SK-N-SH treated with all-trans-retinoic acid at 6 μM for 48 hours (cell line): ENCODE results near the gene SPEM1.

Source experiments
- ATAC-seq: fragments of 200-7000 bp; cut with Tn5 transposase; 3 replicates; pipeline ENCODE4 v1.9.1; 2020; ENCODE audit warnings: mild to moderate bottlenecking, moderate library complexity
- ARNTL ChIP-seq: fragments of 450-650 bp; formaldehyde crosslinking; IDR thresholded peaks from 2 replicates; pipeline ENCODE4 v1.5.0; 2020; ENCODE audit warnings: low read depth, mild to moderate bottlenecking, moderate library complexity, borderline replicate concordance
- BACH2 ChIP-seq: fragments of 250-450 bp; sonication (Bioruptor Pico); IDR thresholded peaks from 2 replicates; pipeline ENCODE4 v1.9.0; 2021; ENCODE audit warnings: mild to moderate bottlenecking, borderline replicate concordance
- CSDC2 ChIP-seq: fragments of 250-450 bp; sonication (Bioruptor Pico); IDR thresholded peaks from 2 replicates; pipeline ENCODE4 v1.5.0; 2020; ENCODE audit warnings: mild to moderate bottlenecking, moderate library complexity
- ESRRG ChIP-seq: fragments of 250-450 bp; sonication (Bioruptor Pico); IDR thresholded peaks from 2 replicates; pipeline ENCODE4 v1.6.1; 2021; ENCODE audit warnings: mild to moderate bottlenecking
- ISL1 ChIP-seq: fragments of 250-450 bp; sonication (Bioruptor Pico); IDR thresholded peaks from 2 replicates; pipeline ENCODE4 v2.1.2; 2022; ENCODE audit warnings: mild to moderate bottlenecking, moderate library complexity
- OSR1 ChIP-seq: fragments of 250-450 bp; sonication (Bioruptor Pico); IDR thresholded peaks from 2 replicates; pipeline ENCODE4 v1.8.0; 2022; ENCODE audit warnings: moderate library complexity, mild to moderate bottlenecking, inconsistent platforms
- PATZ1 ChIP-seq: fragments of 250-450 bp; sonication (Bioruptor Pico); IDR thresholded peaks from 2 replicates; pipeline ENCODE4 v1.8.0; 2020; ENCODE audit warnings: mild to moderate bottlenecking, moderate library complexity, borderline replicate concordance
- PPARA ChIP-seq: fragments of 250-450 bp; sonication (Bioruptor Pico); IDR thresholded peaks from 2 replicates; pipeline ENCODE4 v1.5.0; 2020; ENCODE audit warnings: mild to moderate bottlenecking, borderline replicate concordance
- RARB ChIP-seq: fragments of 250-450 bp; sonication (Bioruptor Pico); IDR thresholded peaks from 2 replicates; pipeline ENCODE4 v1.8.0; 2021; ENCODE audit warnings: mild to moderate bottlenecking, moderate library complexity
- SNAI2 ChIP-seq: fragments of 250-450 bp; sonication (Bioruptor Pico); IDR thresholded peaks from 2 replicates; pipeline ENCODE4 v1.5.0; 2020; ENCODE audit warnings: mild to moderate bottlenecking, moderate library complexity
- TOX ChIP-seq: fragments of 250-450 bp; sonication (Bioruptor Pico); IDR thresholded peaks from 2 replicates; pipeline ENCODE4 v1.8.0; 2021; ENCODE audit warnings: mild to moderate bottlenecking, moderate library complexity, borderline replicate concordance
- TSHZ2 ChIP-seq: fragments of 250-450 bp; sonication (Bioruptor Pico); IDR thresholded peaks from 2 replicates; pipeline ENCODE4 v1.5.0; 2020; ENCODE audit warnings: mild to moderate bottlenecking, moderate library complexity
- ZC3H10 ChIP-seq: fragments of 250-450 bp; sonication (Bioruptor Pico); IDR thresholded peaks from 2 replicates; pipeline ENCODE4 v1.5.1; 2021; ENCODE audit warnings: mild to moderate bottlenecking, moderate library complexity
- ZFP3 ChIP-seq: fragments of 250-450 bp; sonication (Bioruptor Pico); IDR thresholded peaks from 2 replicates; pipeline ENCODE4 v1.5.0; 2020; ENCODE audit warnings: mild to moderate bottlenecking, moderate library complexity
- ZFP30 ChIP-seq: fragments of 450-650 bp; formaldehyde crosslinking; IDR thresholded peaks from 2 replicates; pipeline ENCODE4 v1.5.0; 2022; ENCODE audit warnings: mild to moderate bottlenecking, moderate library complexity
- ZNF565 ChIP-seq: fragments of 450-650 bp; formaldehyde crosslinking; conservative IDR thresholded peaks from 2 replicates; pipeline ENCODE4 v1.5.0; 2020; ENCODE audit warnings: low read depth, mild to moderate bottlenecking, moderate library complexity
- ZNF70 ChIP-seq: fragments of 450-650 bp; formaldehyde crosslinking; IDR thresholded peaks from 2 replicates; pipeline ENCODE4 v1.5.0; 2020; ENCODE audit warnings: mild to moderate bottlenecking, moderate library complexity
- ZNF8 ChIP-seq: fragments of 450-650 bp; formaldehyde crosslinking; IDR thresholded peaks from 2 replicates; pipeline ENCODE4 v1.5.0; 2020; ENCODE audit warnings: mild to moderate bottlenecking, moderate library complexity
- TF ChIP-seq, protein P1 (sequence below): fragments of 250-450 bp; sonication (Bioruptor Pico); IDR thresholded peaks from 2 replicates; pipeline ENCODE4 v1.5.1; 2021; ENCODE audit warnings: mild to moderate bottlenecking, moderate library complexity
- TF ChIP-seq, protein P2 (sequence below): fragments of 250-450 bp; sonication (Bioruptor Pico); IDR thresholded peaks from 2 replicates; pipeline ENCODE4 v1.5.1; 2020; ENCODE audit warnings: low read depth, mild to moderate bottlenecking, moderate library complexity
- TF ChIP-seq, protein P3 (sequence below): fragments of 250-450 bp; sonication (Bioruptor Pico); IDR thresholded peaks from 2 replicates; pipeline ENCODE4 v1.8.0; 2021; ENCODE audit warnings: low read depth, mild to moderate bottlenecking, moderate library complexity, borderline replicate concordance

The SPEM1 gene

GRCh38 chr17:7431231-7431630 is 11.1 kb downstream of the SPEM1 start:
- ATAC-seq: no peak
- TF ChIP-seq, protein P1, sequence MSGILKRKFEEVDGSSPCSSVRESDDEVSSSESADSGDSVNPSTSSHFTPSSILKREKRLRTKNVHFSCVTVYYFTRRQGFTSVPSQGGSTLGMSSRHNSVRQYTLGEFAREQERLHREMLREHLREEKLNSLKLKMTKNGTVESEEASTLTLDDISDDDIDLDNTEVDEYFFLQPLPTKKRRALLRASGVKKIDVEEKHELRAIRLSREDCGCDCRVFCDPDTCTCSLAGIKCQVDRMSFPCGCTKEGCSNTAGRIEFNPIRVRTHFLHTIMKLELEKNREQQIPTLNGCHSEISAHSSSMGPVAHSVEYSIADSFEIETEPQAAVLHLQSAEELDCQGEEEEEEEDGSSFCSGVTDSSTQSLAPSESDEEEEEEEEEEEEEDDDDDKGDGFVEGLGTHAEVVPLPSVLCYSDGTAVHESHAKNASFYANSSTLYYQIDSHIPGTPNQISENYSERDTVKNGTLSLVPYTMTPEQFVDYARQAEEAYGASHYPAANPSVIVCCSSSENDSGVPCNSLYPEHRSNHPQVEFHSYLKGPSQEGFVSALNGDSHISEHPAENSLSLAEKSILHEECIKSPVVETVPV: no peak
- TF ChIP-seq BACH2 (no peak), TSHZ2 (CRISPR knock-in tag) (no peak), ESRRG (CRISPR knock-in tag) (no peak), ZC3H10 (CRISPR knock-in tag) (no peak), RARB (CRISPR knock-in tag) (no peak), ZNF70 (no peak), PPARA (no peak), ZNF8 (no peak), PATZ1 (no peak), OSR1 (no peak)
- TF ChIP-seq, protein P2, sequence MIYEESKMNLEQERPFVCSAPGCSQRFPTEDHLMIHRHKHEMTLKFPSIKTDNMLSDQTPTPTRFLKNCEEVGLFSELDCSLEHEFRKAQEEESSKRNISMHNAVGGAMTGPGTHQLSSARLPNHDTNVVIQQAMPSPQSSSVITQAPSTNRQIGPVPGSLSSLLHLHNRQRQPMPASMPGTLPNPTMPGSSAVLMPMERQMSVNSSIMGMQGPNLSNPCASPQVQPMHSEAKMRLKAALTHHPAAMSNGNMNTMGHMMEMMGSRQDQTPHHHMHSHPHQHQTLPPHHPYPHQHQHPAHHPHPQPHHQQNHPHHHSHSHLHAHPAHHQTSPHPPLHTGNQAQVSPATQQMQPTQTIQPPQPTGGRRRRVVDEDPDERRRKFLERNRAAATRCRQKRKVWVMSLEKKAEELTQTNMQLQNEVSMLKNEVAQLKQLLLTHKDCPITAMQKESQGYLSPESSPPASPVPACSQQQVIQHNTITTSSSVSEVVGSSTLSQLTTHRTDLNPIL: no peak
- TF ChIP-seq, protein P3, sequence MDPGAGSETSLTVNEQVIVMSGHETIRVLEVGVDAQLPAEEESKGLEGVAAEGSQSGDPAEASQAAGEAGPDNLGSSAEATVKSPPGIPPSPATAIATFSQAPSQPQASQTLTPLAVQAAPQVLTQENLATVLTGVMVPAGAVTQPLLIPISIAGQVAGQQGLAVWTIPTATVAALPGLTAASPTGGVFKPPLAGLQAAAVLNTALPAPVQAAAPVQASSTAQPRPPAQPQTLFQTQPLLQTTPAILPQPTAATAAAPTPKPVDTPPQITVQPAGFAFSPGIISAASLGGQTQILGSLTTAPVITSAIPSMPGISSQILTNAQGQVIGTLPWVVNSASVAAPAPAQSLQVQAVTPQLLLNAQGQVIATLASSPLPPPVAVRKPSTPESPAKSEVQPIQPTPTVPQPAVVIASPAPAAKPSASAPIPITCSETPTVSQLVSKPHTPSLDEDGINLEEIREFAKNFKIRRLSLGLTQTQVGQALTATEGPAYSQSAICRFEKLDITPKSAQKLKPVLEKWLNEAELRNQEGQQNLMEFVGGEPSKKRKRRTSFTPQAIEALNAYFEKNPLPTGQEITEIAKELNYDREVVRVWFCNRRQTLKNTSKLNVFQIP (CRISPR knock-in tag): no peak

DNA sequence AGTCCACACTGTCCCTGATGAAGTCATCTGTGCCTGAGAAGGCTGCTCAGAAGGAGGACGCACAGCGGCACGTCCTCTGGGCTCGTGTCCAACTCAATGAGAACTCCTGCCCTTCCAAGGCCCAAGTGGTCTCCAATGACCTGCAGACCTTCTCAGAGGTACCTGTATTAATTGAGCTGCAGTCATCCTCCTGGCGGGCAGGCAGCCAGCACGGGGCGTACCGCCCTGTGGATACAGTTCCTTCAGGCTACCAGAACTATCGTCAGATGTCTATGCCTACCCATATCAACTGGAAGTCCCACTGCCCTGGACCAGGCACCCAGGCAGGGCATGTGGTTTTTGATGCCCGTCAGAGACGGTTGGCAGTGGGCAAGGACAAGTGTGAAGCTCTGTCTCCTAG is 12.2 kb downstream of the SPEM1 start:
- ATAC-seq: no peak
- TF ChIP-seq, protein P2: no peak
- TF ChIP-seq, protein P3 (CRISPR knock-in tag): no peak
- TF ChIP-seq ZC3H10 (CRISPR knock-in tag) (no peak), CSDC2 (CRISPR knock-in tag) (no peak), PATZ1 (no peak), ZFP30 (CRISPR knock-in tag) (no peak), PPARA (no peak), BACH2 (no peak), ARNTL (CRISPR knock-in tag) (no peak), ZNF565 (no peak), SNAI2 (CRISPR knock-in tag) (no peak), ZFP3 (CRISPR knock-in tag) (no peak), OSR1 (no peak), RARB (CRISPR knock-in tag) (no peak), ISL1 (CRISPR knock-in tag) (no peak), TOX (no peak), ZNF70 (no peak)
